ENCODE data around the gene NUP133. TPM values are rescaled to one million over a fixed set of nuclear protein-coding genes. Genes with fewer than 3 reads are reported as not detected.
"Not testable (repeated sequence)": the region's sequence is repeated elsewhere in the genome, so short reads cannot be mapped to it uniquely, and the experiment has no call there.

Gene NUP133
- total RNA-seq, 1 donor: 35.1 TPM

DNA sequence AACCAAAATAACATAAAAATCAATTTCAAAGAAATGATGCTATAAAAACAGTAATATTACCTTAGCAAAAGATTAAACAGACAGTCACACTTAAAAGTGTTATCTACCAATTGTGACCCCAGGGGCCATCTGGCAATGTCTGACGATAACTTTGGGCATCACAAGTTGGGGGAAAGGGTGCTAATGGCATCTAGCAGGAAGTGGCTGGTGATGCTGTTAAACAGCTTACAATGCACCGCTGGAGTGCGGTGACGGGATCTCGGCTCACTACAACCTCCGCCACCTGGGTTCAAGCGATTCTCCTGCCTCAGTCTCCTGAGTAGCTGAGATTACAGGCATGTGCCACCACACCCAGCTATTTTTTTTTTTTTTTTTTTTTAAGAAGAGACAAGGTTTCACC lies 27.6 kb downstream of the NUP133 start:
- Histone ChIP-seq H3K4me1 (ENCODE audit: insufficient read depth, low read length) (no peaks in the 10 kb centered on the region), H4K20me1 (ENCODE audit: insufficient read depth, low read length) (no peaks in the 10 kb centered on the region), H3K4me2 (ENCODE audit: insufficient read depth, low read length) (no peak overlapping the region), H3K4me3 (ENCODE audit: insufficient read depth, low read length) (no peak overlapping the region), H3K79me2 (ENCODE audit: insufficient read depth, low read length) (peaks cover 3% of the 10 kb centered on the region), H3K27ac (ENCODE audit: low read depth, low read length) (no peak overlapping the region), H3K36me3 (ENCODE audit: insufficient read depth, low read length) (peaks cover 30% of the 10 kb centered on the region), H3K27me3 (ENCODE audit: insufficient read depth, low read length) (no peaks in the 10 kb centered on the region), H3K9me3 (ENCODE audit: low read depth, low read length) (no peaks in the 10 kb centered on the region), H2AFZ (ENCODE audit: low read length) (no peak overlapping the region)
- no peak for DNase-seq (ENCODE audit: insufficient read length, low spot score, missing footprints)
- TF ChIP-seq, protein P1, sequence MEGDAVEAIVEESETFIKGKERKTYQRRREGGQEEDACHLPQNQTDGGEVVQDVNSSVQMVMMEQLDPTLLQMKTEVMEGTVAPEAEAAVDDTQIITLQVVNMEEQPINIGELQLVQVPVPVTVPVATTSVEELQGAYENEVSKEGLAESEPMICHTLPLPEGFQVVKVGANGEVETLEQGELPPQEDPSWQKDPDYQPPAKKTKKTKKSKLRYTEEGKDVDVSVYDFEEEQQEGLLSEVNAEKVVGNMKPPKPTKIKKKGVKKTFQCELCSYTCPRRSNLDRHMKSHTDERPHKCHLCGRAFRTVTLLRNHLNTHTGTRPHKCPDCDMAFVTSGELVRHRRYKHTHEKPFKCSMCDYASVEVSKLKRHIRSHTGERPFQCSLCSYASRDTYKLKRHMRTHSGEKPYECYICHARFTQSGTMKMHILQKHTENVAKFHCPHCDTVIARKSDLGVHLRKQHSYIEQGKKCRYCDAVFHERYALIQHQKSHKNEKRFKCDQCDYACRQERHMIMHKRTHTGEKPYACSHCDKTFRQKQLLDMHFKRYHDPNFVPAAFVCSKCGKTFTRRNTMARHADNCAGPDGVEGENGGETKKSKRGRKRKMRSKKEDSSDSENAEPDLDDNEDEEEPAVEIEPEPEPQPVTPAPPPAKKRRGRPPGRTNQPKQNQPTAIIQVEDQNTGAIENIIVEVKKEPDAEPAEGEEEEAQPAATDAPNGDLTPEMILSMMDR (IDR thresholded peaks at IDR 0.05; ENCODE audit: extremely low read depth, low read depth, low read length): no peak

DNA sequence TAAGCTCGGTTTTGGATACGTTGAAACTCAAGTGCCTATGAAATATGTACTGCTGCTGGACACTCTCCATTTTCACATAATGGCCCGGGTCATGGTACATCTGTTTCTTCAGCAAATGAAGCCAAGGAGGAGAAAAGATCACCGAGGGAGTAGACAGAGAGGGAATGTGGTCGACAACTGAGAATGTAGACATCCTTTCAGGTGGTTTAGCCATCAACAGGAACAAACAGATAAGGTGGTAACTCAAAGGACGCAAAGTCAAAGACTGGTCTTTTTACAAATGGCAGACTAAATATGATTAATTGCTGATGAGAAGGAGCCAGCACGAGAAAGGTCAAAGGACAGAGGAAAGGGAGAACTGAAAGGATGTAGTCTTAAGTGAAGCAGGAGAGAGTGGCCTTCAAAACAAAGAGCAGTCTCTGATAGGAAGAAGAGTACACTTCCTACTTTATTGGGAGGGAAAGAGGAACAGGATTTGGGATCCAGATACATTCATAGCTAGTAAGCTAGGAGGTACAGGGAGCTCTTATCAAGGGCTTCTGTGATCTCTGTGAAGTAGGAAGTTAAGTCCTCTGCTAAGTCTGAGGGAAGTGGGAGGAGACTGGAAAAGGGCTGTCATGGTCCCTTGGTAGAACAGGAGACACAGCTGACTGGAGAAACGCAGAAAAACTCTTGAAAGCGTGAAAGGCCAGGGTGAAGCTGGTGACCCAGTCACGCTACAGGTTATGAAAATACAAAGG lies 28.3 kb downstream of the NUP133 start:
- no peaks in the 10 kb centered on the region for H3K9me3 ChIP-seq (ENCODE audit: low read depth, low read length)
- H3K27ac ChIP-seq (ENCODE audit: low read depth, low read length): no peak overlapping the region
- H3K4me2 ChIP-seq (ENCODE audit: insufficient read depth, low read length): no peak overlapping the region
- TF ChIP-seq, protein P1 (IDR thresholded peaks at IDR 0.05; ENCODE audit: extremely low read depth, low read depth, low read length): no peak
- H3K36me3 ChIP-seq (ENCODE audit: insufficient read depth, low read length): peaks cover 34% of the 10 kb centered on the region
- no peaks in the 10 kb centered on the region for H4K20me1 ChIP-seq (ENCODE audit: insufficient read depth, low read length)
- H2AFZ ChIP-seq (ENCODE audit: low read length): no peak overlapping the region
- H3K4me1 ChIP-seq (ENCODE audit: insufficient read depth, low read length): no peaks in the 10 kb centered on the region
- no peaks in the 10 kb centered on the region for H3K27me3 ChIP-seq (ENCODE audit: insufficient read depth, low read length)
- no peak overlapping the region for H3K4me3 ChIP-seq (ENCODE audit: insufficient read depth, low read length)
- peaks cover 3% of the 10 kb centered on the region for H3K79me2 ChIP-seq (ENCODE audit: insufficient read depth, low read length)
- DNase-seq (ENCODE audit: insufficient read length, low spot score, missing footprints): no peak

- TF ChIP-seq, protein P1 (IDR thresholded peaks at IDR 0.05; ENCODE audit: extremely low read depth, low read depth, low read length): no peak
- H3K36me3 ChIP-seq (ENCODE audit: insufficient read depth, low read length): peaks cover 43% of the 10 kb centered on the region
- H3K4me1 ChIP-seq (ENCODE audit: insufficient read depth, low read length): no peaks in the 10 kb centered on the region
Observed at GRCh38 chr1:229478852-229479251, 29.3 kb downstream of the NUP133 start.

GRCh38 chr1:229475859-229476258 lies 32.3 kb downstream of the NUP133 start:
- not testable (repeated sequence) for H4K20me1 ChIP-seq (ENCODE audit: insufficient read depth, low read length); H3K4me1 ChIP-seq (ENCODE audit: insufficient read depth, low read length); H3K79me2 ChIP-seq (ENCODE audit: insufficient read depth, low read length); H3K27ac ChIP-seq (ENCODE audit: low read depth, low read length); H3K9me3 ChIP-seq (ENCODE audit: low read depth, low read length); DNase-seq (ENCODE audit: insufficient read length, low spot score, missing footprints); H3K27me3 ChIP-seq (ENCODE audit: insufficient read depth, low read length); H2AFZ ChIP-seq (ENCODE audit: low read length); H3K4me2 ChIP-seq (ENCODE audit: insufficient read depth, low read length); H3K4me3 ChIP-seq (ENCODE audit: insufficient read depth, low read length)
- peaks cover 30% of the 10 kb centered on the region for H3K36me3 ChIP-seq (ENCODE audit: insufficient read depth, low read length)

More at GRCh38 chr1:229478852-229479251, 29.3 kb downstream of the NUP133 start:
- no peaks in the 10 kb centered on the region for H3K9me3 ChIP-seq (ENCODE audit: low read depth, low read length)
- H3K4me3 ChIP-seq (ENCODE audit: insufficient read depth, low read length): no peak overlapping the region
- no peaks in the 10 kb centered on the region for H3K27me3 ChIP-seq (ENCODE audit: insufficient read depth, low read length)
- no peak overlapping the region for H3K27ac ChIP-seq (ENCODE audit: low read depth, low read length)
- no peak overlapping the region for H3K4me2 ChIP-seq (ENCODE audit: insufficient read depth, low read length)
- H4K20me1 ChIP-seq (ENCODE audit: insufficient read depth, low read length): no peaks in the 10 kb centered on the region
- DNase-seq (ENCODE audit: insufficient read length, low spot score, missing footprints): no peak
- H3K79me2 ChIP-seq (ENCODE audit: insufficient read depth, low read length): peaks cover 3% of the 10 kb centered on the region
- no peak overlapping the region for H2AFZ ChIP-seq (ENCODE audit: low read length)

All from osteoblast (primary cell).